DMS79 (cell line): ENCODE data around the gene BBS9.

Experiments
- DNase-seq: peaks from one replicate; lab custom pipeline; 2025; lab: John Stamatoyannopoulos, UW

BBS9 gene

GRCh38 chr7:33649476-33650441 is 520.4 kb downstream of the BBS9 start:
- DNase-seq, result no peak

DNA sequence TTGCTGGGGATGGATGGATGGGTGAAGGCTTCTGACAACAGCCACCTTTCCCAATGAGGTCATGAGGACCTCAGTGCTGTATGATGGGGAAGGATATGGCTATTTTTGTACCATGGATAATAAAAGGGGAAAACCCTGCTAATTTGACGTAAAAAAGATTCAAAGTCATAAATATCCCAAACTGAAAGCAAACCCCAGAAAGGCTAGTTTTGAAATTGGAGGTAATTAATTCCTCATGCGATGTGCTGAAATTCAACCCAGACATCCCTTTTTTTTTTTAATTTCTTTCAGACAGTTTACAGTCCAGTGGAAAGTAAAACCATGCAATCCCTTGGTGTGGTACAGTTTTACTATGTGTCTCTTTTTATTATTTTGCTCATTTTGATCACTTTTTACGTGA is 521.5 kb downstream of the BBS9 start:
- no peak for DNase-seq

GRCh38 chr7:33651998-33652515 is 522.7 kb downstream of the BBS9 start:
- no peak for DNase-seq

- DNase-seq, result no peak
Observed at GRCh38 chr7:33654676-33655075, 525.3 kb downstream of the BBS9 start.
